Activated effector memory CD4-positive, alpha-beta T cell treated with anti-CD3 and anti-CD28 coated beads, Interleukin-2, amount 50 U/mL, for 16 hours (primary cell): ENCODE results near the gene KDM2B.

Source experiments
- DNase-seq: peaks from one replicate; pipeline ENCODE4 v3.0.0-alpha.2; 2020

Gene KDM2B

GRCh38 chr12:121525411-121525810, 55.4 kb downstream of the KDM2B start:
- DNase-seq = no peak

- no peak for DNase-seq
Measured at GRCh38 chr12:121524196-121524916, 56.5 kb downstream of the KDM2B start.

GRCh38 chr12:121523741-121524140, 57.1 kb downstream of the KDM2B start:
- no peak for DNase-seq

GRCh38 chr12:121522971-121523370, 57.9 kb downstream of the KDM2B start:
- DNase-seq = no peak

GRCh38 chr12:121520586-121521086, 60.2 kb downstream of the KDM2B start:
- DNase-seq = no peak

- no peak for DNase-seq
Measured at GRCh38 chr12:121520119-121520518, 60.7 kb downstream of the KDM2B start.

- no peak for DNase-seq
Measured at GRCh38 chr12:121519227-121519626, 61.6 kb downstream of the KDM2B start.

- DNase-seq = no peak
Measured at GRCh38 chr12:121518656-121519055, 62.2 kb downstream of the KDM2B start.

- no peak for DNase-seq
Measured at GRCh38 chr12:121516437-121517011, 64.3 kb downstream of the KDM2B start.

- no peak for DNase-seq
Measured at GRCh38 chr12:121515615-121516014, 65.2 kb downstream of the KDM2B start.

- no peak for DNase-seq
Measured at GRCh38 chr12:121514184-121514742, 66.6 kb downstream of the KDM2B start.

- peak; percentile 71 for DNase-seq
Measured at GRCh38 chr12:121513464-121514183, 67.2 kb downstream of the KDM2B start.

- DNase-seq = no peak
Measured at GRCh38 chr12:121512561-121512960, 68.3 kb downstream of the KDM2B start.

GRCh38 chr12:121511916-121512315, 68.9 kb downstream of the KDM2B start:
- no peak for DNase-seq

GRCh38 chr12:121509339-121509738, 71.5 kb downstream of the KDM2B start:
- no peak for DNase-seq

- no peak for DNase-seq
Measured at GRCh38 chr12:121508533-121508932, 72.3 kb downstream of the KDM2B start.

- DNase-seq = no peak
Measured at GRCh38 chr12:121507984-121508383, 72.8 kb downstream of the KDM2B start.

- DNase-seq = no peak
Measured at GRCh38 chr12:121507245-121507644, 73.6 kb downstream of the KDM2B start.

- DNase-seq = no peak
Measured at GRCh38 chr12:121505513-121505912, 75.3 kb downstream of the KDM2B start.

GRCh38 chr12:121504505-121504904, 76.3 kb downstream of the KDM2B start:
- no peak for DNase-seq

GRCh38 chr12:121503395-121503794, 77.4 kb downstream of the KDM2B start:
- DNase-seq = no peak

- DNase-seq = no peak
Measured at GRCh38 chr12:121501946-121502345, 78.9 kb downstream of the KDM2B start.

GRCh38 chr12:121499929-121500793, 80.7 kb downstream of the KDM2B start:
- DNase-seq = peak; percentile 91
